Measurements from ENCODE around the gene ZSCAN1. TPM values are rescaled to one million over a fixed set of nuclear protein-coding genes. Genes with fewer than 3 reads are reported as not detected.

Gene ZSCAN1
- total RNA-seq, 1 experiment from 2014 or later = not detected

DNA sequence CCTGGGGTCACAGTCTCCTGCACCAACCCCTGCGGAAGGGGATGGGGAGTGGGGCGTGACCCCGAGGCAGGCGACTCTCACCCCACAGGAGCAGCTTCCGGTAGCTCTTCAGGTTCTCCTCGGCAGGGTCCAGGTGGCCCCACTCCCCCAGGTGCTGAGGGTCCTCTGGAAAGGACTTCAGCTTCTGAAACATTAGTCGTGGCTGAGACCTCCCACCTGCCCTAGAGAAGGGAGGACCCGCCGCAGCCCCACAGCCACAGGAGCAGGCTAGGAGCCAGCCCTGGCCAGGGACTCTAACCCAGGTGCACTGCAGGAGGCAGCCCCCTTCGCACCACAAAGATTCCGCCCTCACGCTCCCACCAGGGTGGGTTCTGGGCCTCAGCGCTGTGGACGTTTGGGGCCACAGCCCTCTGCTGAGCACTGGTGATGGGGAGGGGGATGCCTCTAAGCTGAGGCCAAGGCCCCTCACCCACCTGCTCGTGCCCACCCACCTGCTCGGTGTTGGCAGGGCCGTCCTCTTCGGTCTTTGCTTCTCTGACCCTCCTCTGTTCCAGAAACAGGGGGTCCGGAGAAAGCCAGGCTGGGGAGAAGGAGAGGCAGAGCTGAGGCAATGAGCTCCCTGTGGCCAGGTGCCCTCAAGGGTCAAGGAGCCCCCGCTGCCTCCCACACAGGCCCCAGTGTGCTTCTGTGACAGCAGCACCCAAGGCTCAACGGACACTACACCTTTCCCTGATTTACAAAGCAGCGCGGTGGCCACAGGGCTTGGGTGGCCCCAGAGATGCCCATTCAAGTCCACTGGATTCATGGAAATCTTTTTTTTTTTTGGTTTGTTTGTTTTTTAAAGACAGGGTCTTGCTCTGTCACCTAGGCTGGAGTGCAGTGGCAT, 53.2 kb downstream of the ZSCAN1 start:
- no peaks in the 10 kb centered on the region for H3K27me3 ChIP-seq (ENCODE audit: control insufficient read depth, insufficient read depth, low read length)
- ChIA-PET POLR2A (no interaction called here), CTCF (interaction anchor here (0.7 kb wide), 1 partner anchor 1264 kb away, joined by 4 read pairs; no protein-coding TSS in a partner anchor)
- in situ Hi-C loops (cut with HindIII; ENCODE audit: low pct_unique_long_range_greater_than_20kb, low sequenced_read_pairs) = no loop called here
- no TSS peak for BruUV-seq (replicated peaks)
- H3K36me3 ChIP-seq (ENCODE audit: control insufficient read depth, insufficient read depth, low read length) = no peaks in the 10 kb centered on the region
- TF ChIP-seq CTCF (IDR thresholded peaks at IDR 0.05) = no peak
- TF ChIP-seq, protein P1, sequence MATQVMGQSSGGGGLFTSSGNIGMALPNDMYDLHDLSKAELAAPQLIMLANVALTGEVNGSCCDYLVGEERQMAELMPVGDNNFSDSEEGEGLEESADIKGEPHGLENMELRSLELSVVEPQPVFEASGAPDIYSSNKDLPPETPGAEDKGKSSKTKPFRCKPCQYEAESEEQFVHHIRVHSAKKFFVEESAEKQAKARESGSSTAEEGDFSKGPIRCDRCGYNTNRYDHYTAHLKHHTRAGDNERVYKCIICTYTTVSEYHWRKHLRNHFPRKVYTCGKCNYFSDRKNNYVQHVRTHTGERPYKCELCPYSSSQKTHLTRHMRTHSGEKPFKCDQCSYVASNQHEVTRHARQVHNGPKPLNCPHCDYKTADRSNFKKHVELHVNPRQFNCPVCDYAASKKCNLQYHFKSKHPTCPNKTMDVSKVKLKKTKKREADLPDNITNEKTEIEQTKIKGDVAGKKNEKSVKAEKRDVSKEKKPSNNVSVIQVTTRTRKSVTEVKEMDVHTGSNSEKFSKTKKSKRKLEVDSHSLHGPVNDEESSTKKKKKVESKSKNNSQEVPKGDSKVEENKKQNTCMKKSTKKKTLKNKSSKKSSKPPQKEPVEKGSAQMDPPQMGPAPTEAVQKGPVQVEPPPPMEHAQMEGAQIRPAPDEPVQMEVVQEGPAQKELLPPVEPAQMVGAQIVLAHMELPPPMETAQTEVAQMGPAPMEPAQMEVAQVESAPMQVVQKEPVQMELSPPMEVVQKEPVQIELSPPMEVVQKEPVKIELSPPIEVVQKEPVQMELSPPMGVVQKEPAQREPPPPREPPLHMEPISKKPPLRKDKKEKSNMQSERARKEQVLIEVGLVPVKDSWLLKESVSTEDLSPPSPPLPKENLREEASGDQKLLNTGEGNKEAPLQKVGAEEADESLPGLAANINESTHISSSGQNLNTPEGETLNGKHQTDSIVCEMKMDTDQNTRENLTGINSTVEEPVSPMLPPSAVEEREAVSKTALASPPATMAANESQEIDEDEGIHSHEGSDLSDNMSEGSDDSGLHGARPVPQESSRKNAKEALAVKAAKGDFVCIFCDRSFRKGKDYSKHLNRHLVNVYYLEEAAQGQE (IDR thresholded peaks at IDR 0.05; ENCODE audit: insufficient read depth in 1 of 2, low read depth in 2 of 2, low read length in 1 of 2) = no peak
- no peak for TF ChIP-seq TCF7L2 (IDR thresholded peaks at IDR 0.05; ENCODE audit: low read depth, low read length)
- TF ChIP-seq POLR2AphosphoS5 (IDR thresholded peaks at IDR 0.05; ENCODE audit: low read depth, low read length) = no peak
- no peak for TF ChIP-seq SIN3A (IDR thresholded peaks at IDR 0.05; ENCODE audit: borderline replicate concordance, insufficient read depth, low read depth, low read length)
- ATAC-seq = no peak
- H3K27ac ChIP-seq (ENCODE audit: low read length) = no peak overlapping the region
- DNase-seq (ENCODE audit: low read depth, low spot score) = no peak
- intact Hi-C loops (cut with micrococcal nuclease; ENCODE audit: unreplicated experiment) = no loop called here
- H3K4me3 ChIP-seq (ENCODE audit: low read depth in 2 of 2, low read length in 2 of 2) = no peak overlapping the region
- H3K9me3 ChIP-seq (ENCODE audit: control insufficient read depth, insufficient read depth, low read depth, low read length) = peaks cover 10% of the 10 kb centered on the region; the same call in 1 of the 2 replicates
- H3K4me1 ChIP-seq (ENCODE audit: control insufficient read depth, insufficient read depth, low read length) = no peaks in the 10 kb centered on the region

GRCh38 chr19:58088521-58089052, 54.8 kb downstream of the ZSCAN1 start:
- Histone ChIP-seq H3K4me1 (ENCODE audit: control insufficient read depth, insufficient read depth, low read length) (no peaks in the 10 kb centered on the region), H3K36me3 (ENCODE audit: control insufficient read depth, insufficient read depth, low read length) (no peaks in the 10 kb centered on the region), H3K27ac (ENCODE audit: low read length) (no peak overlapping the region), H3K27me3 (ENCODE audit: control insufficient read depth, insufficient read depth, low read length) (no peaks in the 10 kb centered on the region), H3K4me3 (ENCODE audit: low read depth in 2 of 2, low read length in 2 of 2) (no peak overlapping the region), H3K9me3 (ENCODE audit: control insufficient read depth, insufficient read depth, low read depth, low read length) (peaks cover 10% of the 10 kb centered on the region; the same call in 1 of the 2 replicates)
- no peak for DNase-seq (ENCODE audit: low read depth, low spot score)
- ChIA-PET POLR2A (no interaction called here), CTCF (no interaction called here)
- in situ Hi-C loops (cut with HindIII; ENCODE audit: low pct_unique_long_range_greater_than_20kb, low sequenced_read_pairs) = no loop called here
- TF ChIP-seq POLR2AphosphoS5 (IDR thresholded peaks at IDR 0.05; ENCODE audit: low read depth, low read length) = no peak
- TF ChIP-seq, protein P1 (IDR thresholded peaks at IDR 0.05; ENCODE audit: insufficient read depth in 1 of 2, low read depth in 2 of 2, low read length in 1 of 2) = no peak
- TF ChIP-seq SIN3A (IDR thresholded peaks at IDR 0.05; ENCODE audit: borderline replicate concordance, insufficient read depth, low read depth, low read length) = no peak
- TF ChIP-seq CTCF (IDR thresholded peaks at IDR 0.05) = no peak
- TF ChIP-seq TCF7L2 (IDR thresholded peaks at IDR 0.05; ENCODE audit: low read depth, low read length) = no peak
- no peak for ATAC-seq
- BruUV-seq (replicated peaks) = no TSS peak
- intact Hi-C loops (cut with micrococcal nuclease; ENCODE audit: unreplicated experiment) = no loop called here
